Suprapubic skin (tissue), 4 donors: Measurements from ENCODE around the gene COL4A1.

Source experiments
- CTCF ChIP-seq, 2 donors: fragments of 200-600 bp in 1 of 2; fragments of 450-650 bp in 1 of 2; sonication (generic) in 1 of 2; IDR thresholded peaks; one replicate each; pipeline ENCODE4 v1.5.1; 2016 to 2019; ENCODE audit warnings: antibody characterized with exemption in 2 of 2, mild to moderate bottlenecking in 1 of 2, moderate library complexity in 1 of 2
- EP300 ChIP-seq: sonication (generic); formaldehyde crosslinking; IDR thresholded peaks from one replicate; pipeline ENCODE4 v1.6.1; 2017; ENCODE audit warnings: antibody characterized with exemption
- POLR2A ChIP-seq, 2 donors: fragments of 450-650 bp; IDR thresholded peaks; one replicate each; pipeline ENCODE4 v1.6.1; 2017; ENCODE audit warnings: antibody characterized with exemption in 2 of 2, mild to moderate bottlenecking in 2 of 2, moderate library complexity in 2 of 2
- POLR2AphosphoS5 ChIP-seq, 3 donors: sonication (generic); formaldehyde crosslinking; IDR thresholded peaks; one replicate each; pipeline ENCODE4 v1.6.1; 2017; ENCODE audit warnings: antibody characterized with exemption in 3 of 3

- TF ChIP-seq CTCF (IDR thresholded peaks at IDR 0.05) (no peak), EP300 (no peak), POLR2A (IDR thresholded peaks at IDR 0.05) (no peak), POLR2AphosphoS5 (IDR thresholded peaks at IDR 0.05) (no peak)
Measured at GRCh38 chr13:110257408-110257807, 49.5 kb downstream of the COL4A1 start.
